RWPE2 (cell line): ENCODE measurements around the gene CAMK2B.
A peak's percentile ranks its signal among the peaks of the same experiment; 100 is the strongest.

Experiments
- ATAC-seq: fragments of 200-7000 bp; cut with Tn5 transposase; 3 replicates; pipeline ENCODE4 v1.9.1; 2021; ENCODE audit warnings: low read depth
- DNase-seq: peaks from one replicate; pipeline ENCODE4 v3.0.0-alpha.2; 2020; ENCODE audit warnings: low spot score
- H3K27ac ChIP-seq: fragments of 450-650 bp; 2 replicates; pipeline ENCODE4 v1.5.1; 2017; ENCODE audit warnings: mild to moderate bottlenecking; ENCODE audit not compliant: poor library complexity, severe bottlenecking
- H3K27me3 ChIP-seq: fragments of 250-450 bp; sonication (Bioruptor Pico); 2 replicates; pipeline ENCODE4 v1.5.1; 2021; ENCODE audit warnings: mild to moderate bottlenecking, moderate library complexity; ENCODE audit not compliant: insufficient read depth, poor library complexity, severe bottlenecking
- H3K36me3 ChIP-seq: fragments of 250-450 bp; sonication (Bioruptor Pico); 2 replicates; pipeline ENCODE4 v1.5.1; 2020; ENCODE audit warnings: low read depth, mild to moderate bottlenecking, moderate library complexity
- H3K4me1 ChIP-seq: fragments of 250-450 bp; sonication (Bioruptor Pico); 2 replicates; pipeline ENCODE4 v1.5.1; 2021; ENCODE audit warnings: mild to moderate bottlenecking, moderate library complexity; ENCODE audit not compliant: insufficient read depth, poor library complexity, severe bottlenecking
- H3K4me3 ChIP-seq: fragments of 250-450 bp; sonication (Bioruptor Pico); 2 replicates; pipeline ENCODE4 v1.5.1; 2021; ENCODE audit warnings: mild to moderate bottlenecking, moderate library complexity; ENCODE audit not compliant: severe bottlenecking
- H3K9me3 ChIP-seq: fragments of 250-450 bp; sonication (Bioruptor Pico); 2 replicates; pipeline ENCODE4 v1.5.1; 2021; ENCODE audit warnings: mild to moderate bottlenecking, moderate library complexity; ENCODE audit not compliant: severe bottlenecking
- CTCF ChIP-seq: fragments of 450-650 bp; IDR thresholded peaks from one replicate; pipeline ENCODE4 v1.5.1; 2017; ENCODE audit warnings: mild to moderate bottlenecking, moderate library complexity; ENCODE audit not compliant: poor library complexity, severe bottlenecking

Gene CAMK2B

GRCh38 chr7:44348851-44349781 lies 23.7 kb upstream of the CAMK2B start:
- ATAC-seq: no peak
- Histone ChIP-seq H3K36me3 (no peaks in the 10 kb centered on the region), H3K4me3 (no peak overlapping the region), H3K9me3 (no peaks in the 10 kb centered on the region), H3K27ac (no peak overlapping the region), H3K27me3 (no peaks in the 10 kb centered on the region), H3K4me1 (no peaks in the 10 kb centered on the region)
- DNase-seq: no peak
- no peak for TF ChIP-seq CTCF

GRCh38 chr7:44348300-44348699 lies 22.9 kb upstream of the CAMK2B start:
- TF ChIP-seq CTCF: peak; percentile 38
- ATAC-seq (peak; percentile 76), DNase-seq (no peak)
- H3K9me3 ChIP-seq: no peaks in the 10 kb centered on the region
- no peaks in the 10 kb centered on the region for H3K27me3 ChIP-seq
- no peak overlapping the region for H3K27ac ChIP-seq
- H3K36me3 ChIP-seq: no peaks in the 10 kb centered on the region
- H3K4me3 ChIP-seq: no peak overlapping the region
- H3K4me1 ChIP-seq: no peaks in the 10 kb centered on the region

GRCh38 chr7:44347546-44348114 lies 22.2 kb upstream of the CAMK2B start:
- Histone ChIP-seq H3K36me3 (no peaks in the 10 kb centered on the region), H3K9me3 (no peaks in the 10 kb centered on the region), H3K4me3 (no peak overlapping the region), H3K27me3 (no peaks in the 10 kb centered on the region), H3K4me1 (no peaks in the 10 kb centered on the region), H3K27ac (no peak overlapping the region)
- ATAC-seq (no peak), DNase-seq (no peak)
- no peak for TF ChIP-seq CTCF

GRCh38 chr7:44346063-44346462 lies 20.7 kb upstream of the CAMK2B start:
- H3K27me3 ChIP-seq: no peaks in the 10 kb centered on the region
- no peaks in the 10 kb centered on the region for H3K9me3 ChIP-seq
- TF ChIP-seq CTCF: no peak
- ATAC-seq (no peak), DNase-seq (no peak)
- no peak overlapping the region for H3K27ac ChIP-seq
- no peak overlapping the region for H3K4me3 ChIP-seq
- no peaks in the 10 kb centered on the region for H3K4me1 ChIP-seq
- H3K36me3 ChIP-seq: no peaks in the 10 kb centered on the region

- Histone ChIP-seq H3K27me3 (no peaks in the 10 kb centered on the region), H3K27ac (no peak overlapping the region), H3K36me3 (no peaks in the 10 kb centered on the region), H3K9me3 (no peaks in the 10 kb centered on the region), H3K4me1 (no peaks in the 10 kb centered on the region), H3K4me3 (no peak overlapping the region)
- no peak for TF ChIP-seq CTCF
- DNase-seq: no peak
- no peak for ATAC-seq
Measured at GRCh38 chr7:44341401-44341800, 16.0 kb upstream of the CAMK2B start.
